ENCODE results near the gene LMTK3.

DNA sequence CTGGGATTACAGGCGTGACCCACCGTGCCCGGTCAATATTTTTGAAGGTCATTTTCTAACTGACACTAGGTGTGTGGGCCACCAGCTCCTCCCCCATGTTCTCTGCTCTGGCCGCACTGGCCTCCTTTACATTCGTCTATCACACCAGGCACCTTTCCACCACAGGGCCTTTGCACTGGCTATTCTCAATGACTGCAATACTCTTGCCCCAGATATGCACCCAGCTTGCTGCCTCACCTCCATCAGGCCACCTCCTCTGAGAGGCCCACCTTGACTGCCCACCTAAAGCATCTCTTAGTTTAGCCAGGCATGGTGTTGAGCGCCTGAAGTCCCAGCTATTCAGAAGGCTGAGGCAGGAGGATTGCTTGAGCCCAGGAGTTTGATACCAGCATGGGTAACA lies 30.2 kb upstream of the LMTK3 start:
- TF ChIP-seq, protein P1, sequence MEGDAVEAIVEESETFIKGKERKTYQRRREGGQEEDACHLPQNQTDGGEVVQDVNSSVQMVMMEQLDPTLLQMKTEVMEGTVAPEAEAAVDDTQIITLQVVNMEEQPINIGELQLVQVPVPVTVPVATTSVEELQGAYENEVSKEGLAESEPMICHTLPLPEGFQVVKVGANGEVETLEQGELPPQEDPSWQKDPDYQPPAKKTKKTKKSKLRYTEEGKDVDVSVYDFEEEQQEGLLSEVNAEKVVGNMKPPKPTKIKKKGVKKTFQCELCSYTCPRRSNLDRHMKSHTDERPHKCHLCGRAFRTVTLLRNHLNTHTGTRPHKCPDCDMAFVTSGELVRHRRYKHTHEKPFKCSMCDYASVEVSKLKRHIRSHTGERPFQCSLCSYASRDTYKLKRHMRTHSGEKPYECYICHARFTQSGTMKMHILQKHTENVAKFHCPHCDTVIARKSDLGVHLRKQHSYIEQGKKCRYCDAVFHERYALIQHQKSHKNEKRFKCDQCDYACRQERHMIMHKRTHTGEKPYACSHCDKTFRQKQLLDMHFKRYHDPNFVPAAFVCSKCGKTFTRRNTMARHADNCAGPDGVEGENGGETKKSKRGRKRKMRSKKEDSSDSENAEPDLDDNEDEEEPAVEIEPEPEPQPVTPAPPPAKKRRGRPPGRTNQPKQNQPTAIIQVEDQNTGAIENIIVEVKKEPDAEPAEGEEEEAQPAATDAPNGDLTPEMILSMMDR (IDR thresholded peaks at IDR 0.05): no peak
- TF ChIP-seq POLR2AphosphoS5 (IDR thresholded peaks at IDR 0.05; ENCODE audit: low read depth, low read length) (no peak), SIN3A (IDR thresholded peaks at IDR 0.05; ENCODE audit: borderline replicate concordance, insufficient read depth, low read depth, low read length) (no peak), TCF7L2 (IDR thresholded peaks at IDR 0.05; ENCODE audit: low read depth, low read length) (no peak)
- TF ChIP-seq, protein P2, sequence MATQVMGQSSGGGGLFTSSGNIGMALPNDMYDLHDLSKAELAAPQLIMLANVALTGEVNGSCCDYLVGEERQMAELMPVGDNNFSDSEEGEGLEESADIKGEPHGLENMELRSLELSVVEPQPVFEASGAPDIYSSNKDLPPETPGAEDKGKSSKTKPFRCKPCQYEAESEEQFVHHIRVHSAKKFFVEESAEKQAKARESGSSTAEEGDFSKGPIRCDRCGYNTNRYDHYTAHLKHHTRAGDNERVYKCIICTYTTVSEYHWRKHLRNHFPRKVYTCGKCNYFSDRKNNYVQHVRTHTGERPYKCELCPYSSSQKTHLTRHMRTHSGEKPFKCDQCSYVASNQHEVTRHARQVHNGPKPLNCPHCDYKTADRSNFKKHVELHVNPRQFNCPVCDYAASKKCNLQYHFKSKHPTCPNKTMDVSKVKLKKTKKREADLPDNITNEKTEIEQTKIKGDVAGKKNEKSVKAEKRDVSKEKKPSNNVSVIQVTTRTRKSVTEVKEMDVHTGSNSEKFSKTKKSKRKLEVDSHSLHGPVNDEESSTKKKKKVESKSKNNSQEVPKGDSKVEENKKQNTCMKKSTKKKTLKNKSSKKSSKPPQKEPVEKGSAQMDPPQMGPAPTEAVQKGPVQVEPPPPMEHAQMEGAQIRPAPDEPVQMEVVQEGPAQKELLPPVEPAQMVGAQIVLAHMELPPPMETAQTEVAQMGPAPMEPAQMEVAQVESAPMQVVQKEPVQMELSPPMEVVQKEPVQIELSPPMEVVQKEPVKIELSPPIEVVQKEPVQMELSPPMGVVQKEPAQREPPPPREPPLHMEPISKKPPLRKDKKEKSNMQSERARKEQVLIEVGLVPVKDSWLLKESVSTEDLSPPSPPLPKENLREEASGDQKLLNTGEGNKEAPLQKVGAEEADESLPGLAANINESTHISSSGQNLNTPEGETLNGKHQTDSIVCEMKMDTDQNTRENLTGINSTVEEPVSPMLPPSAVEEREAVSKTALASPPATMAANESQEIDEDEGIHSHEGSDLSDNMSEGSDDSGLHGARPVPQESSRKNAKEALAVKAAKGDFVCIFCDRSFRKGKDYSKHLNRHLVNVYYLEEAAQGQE (IDR thresholded peaks at IDR 0.05; ENCODE audit: insufficient read depth in 1 of 2, low read depth in 2 of 2, low read length in 1 of 2): no peak
